Suprapubic skin (tissue), 3 donors: ENCODE results near the gene SYNGR1.

Source experiments
- EP300 ChIP-seq: sonication (generic); formaldehyde crosslinking; IDR thresholded peaks from one replicate; pipeline ENCODE4 v1.6.1; 2017; ENCODE audit warnings: antibody characterized with exemption
- TF ChIP-seq, protein P1 (sequence below), 2 donors: fragments of 200-600 bp in 1 of 2; fragments of 450-650 bp in 1 of 2; sonication (generic) in 1 of 2; IDR thresholded peaks; one replicate each; pipeline ENCODE4 v1.5.1; 2016 to 2019; ENCODE audit warnings: antibody characterized with exemption in 2 of 2, mild to moderate bottlenecking in 1 of 2, moderate library complexity in 1 of 2

DNA sequence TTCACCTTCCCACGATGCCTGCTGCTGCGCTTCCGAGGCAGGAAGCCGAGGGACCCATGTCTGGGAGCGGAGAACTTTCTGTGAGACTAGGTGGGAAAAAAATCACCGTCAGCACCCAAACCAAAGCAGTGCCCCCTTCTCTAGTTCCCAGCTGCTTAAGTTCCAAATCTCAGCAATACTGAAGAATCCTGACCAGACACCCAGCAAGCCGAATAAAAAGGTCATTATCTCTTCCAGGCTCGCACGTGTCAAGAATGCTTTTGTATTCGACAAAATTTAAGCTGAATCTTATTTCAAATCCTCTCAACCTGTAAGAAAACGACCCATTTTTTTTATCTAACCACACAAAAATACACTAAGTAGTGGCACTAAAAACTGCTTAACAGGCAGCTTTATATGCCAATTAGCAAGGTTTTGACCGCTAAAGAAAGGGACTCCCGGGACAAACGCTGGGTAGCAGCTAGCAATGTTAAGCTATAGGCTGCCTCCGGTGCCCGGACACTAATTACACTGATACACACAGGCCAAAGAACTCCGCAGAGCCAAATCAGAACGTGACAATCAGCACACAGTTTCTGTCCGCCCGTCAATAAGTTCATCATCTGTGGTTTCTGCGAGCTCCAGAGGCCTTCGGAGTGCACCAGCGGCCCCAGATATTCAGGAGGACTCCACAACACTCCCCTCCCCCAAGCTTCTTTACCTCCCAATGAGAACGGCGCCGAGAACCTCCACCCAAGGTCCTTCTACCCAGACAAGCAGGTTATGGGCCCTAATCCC, 31.1 kb upstream of the SYNGR1 start:
- TF ChIP-seq, protein P1, sequence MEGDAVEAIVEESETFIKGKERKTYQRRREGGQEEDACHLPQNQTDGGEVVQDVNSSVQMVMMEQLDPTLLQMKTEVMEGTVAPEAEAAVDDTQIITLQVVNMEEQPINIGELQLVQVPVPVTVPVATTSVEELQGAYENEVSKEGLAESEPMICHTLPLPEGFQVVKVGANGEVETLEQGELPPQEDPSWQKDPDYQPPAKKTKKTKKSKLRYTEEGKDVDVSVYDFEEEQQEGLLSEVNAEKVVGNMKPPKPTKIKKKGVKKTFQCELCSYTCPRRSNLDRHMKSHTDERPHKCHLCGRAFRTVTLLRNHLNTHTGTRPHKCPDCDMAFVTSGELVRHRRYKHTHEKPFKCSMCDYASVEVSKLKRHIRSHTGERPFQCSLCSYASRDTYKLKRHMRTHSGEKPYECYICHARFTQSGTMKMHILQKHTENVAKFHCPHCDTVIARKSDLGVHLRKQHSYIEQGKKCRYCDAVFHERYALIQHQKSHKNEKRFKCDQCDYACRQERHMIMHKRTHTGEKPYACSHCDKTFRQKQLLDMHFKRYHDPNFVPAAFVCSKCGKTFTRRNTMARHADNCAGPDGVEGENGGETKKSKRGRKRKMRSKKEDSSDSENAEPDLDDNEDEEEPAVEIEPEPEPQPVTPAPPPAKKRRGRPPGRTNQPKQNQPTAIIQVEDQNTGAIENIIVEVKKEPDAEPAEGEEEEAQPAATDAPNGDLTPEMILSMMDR (IDR thresholded peaks at IDR 0.05) = no peak
- TF ChIP-seq EP300 = no peak
